K562 (cell line): Measurements from ENCODE around the gene KAZN. TPM values are rescaled to one million over a fixed set of nuclear protein-coding genes. Genes with fewer than 3 reads are reported as not detected.
A peak's percentile ranks its signal among the peaks of the same experiment; 100 is the strongest.

Source experiments
- ATAC-seq: fragments of 200-7000 bp; cut with Tn5 transposase; 3 replicates; pipeline ENCODE4 v1.9.1; 2020; ENCODE audit warnings: moderate library complexity
- BruUV-seq: library from RNA; stranded (reverse); fragments of 400-500 nt; replicated peaks from 2 replicates; lab custom pipeline; 2021; lab: Mats Ljungman, UMichigan
- CTCF ChIA-PET: fragments of 300-600 bp; formaldehyde crosslinking; extraction: SDS; loops from one replicate; lab custom pipeline; 2021; ENCODE audit warnings: low intra/inter-chr PET ratio; lab: Yijun Ruan, JAX
- POLR2A ChIA-PET: fragments of 300-600, 350-650 bp; sonication (Branson Sonifier 250); formaldehyde crosslinking; extraction: SDS; loops from one replicate; lab custom pipeline; 2021; ENCODE audit warnings: antibody characterized with exemption, inconsistent platforms; lab: Yijun Ruan, JAX
- DNase-seq, 4 experiments: peaks; one replicate each; pipeline versions ENCODE4 v3.0.0 to v3.0.0-alpha.2; 2011 to 2018; ENCODE audit warnings: low spot score in 3 of 4, mixed read lengths in 3 of 4; ENCODE audit errors: extremely low read depth in 1 of 4
- FAIRE-seq: peaks from 2 replicates; lab custom pipeline; 2011; peaks lifted over from hg19 to GRCh38; lab: Jason Lieb, UNC
- H2AFZ ChIP-seq: 2 replicates; pipeline ENCODE4 v1.6.0; 2011; ENCODE audit warnings: low read depth, low read length, control low read depth, inconsistent platforms
- H3K27ac ChIP-seq: fragments of 200-600 bp; 3 replicates; pipeline ENCODE4 v1.8.0; 2011; ENCODE audit warnings: low read depth, mild to moderate bottlenecking, control low read depth, inconsistent platforms, low read length, moderate library complexity, mixed read lengths; ENCODE audit errors: extremely low read depth
- H3K27me3 ChIP-seq, 2 experiments: fragments of 300-600 bp in 1 of 2; 2 replicates in 1 of 2; 3 replicates in 1 of 2; pipeline versions ENCODE4 v1.6.0 to v1.8.0; 2011; ENCODE audit warnings: inconsistent platforms in 2 of 2, low read length in 2 of 2, mild to moderate bottlenecking in 1 of 2, mixed read lengths in 1 of 2, moderate library complexity in 1 of 2; ENCODE audit not compliant: control insufficient read depth in 2 of 2, insufficient read depth in 2 of 2
- H3K36me3 ChIP-seq: fragments of 300-600 bp; 3 replicates; pipeline ENCODE4 v1.8.0; 2011; ENCODE audit warnings: mild to moderate bottlenecking, low read length, inconsistent platforms; ENCODE audit not compliant: control insufficient read depth, insufficient read depth
- H3K4me1 ChIP-seq, 2 experiments: fragments of 200-600 bp in 1 of 2; replicated peaks in 1 of 2; 2 replicates in 1 of 2; 3 replicates in 1 of 2; pipeline versions ENCODE4 v1.5.1 to v1.8.0; 2011; ENCODE audit warnings: inconsistent platforms in 2 of 2, low read length in 2 of 2, mild to moderate bottlenecking in 1 of 2, mixed read lengths in 1 of 2, moderate library complexity in 1 of 2; ENCODE audit not compliant: control insufficient read depth in 2 of 2, insufficient read depth in 2 of 2
- H3K4me2 ChIP-seq: 2 replicates; pipeline ENCODE4 v1.6.1; 2011; ENCODE audit warnings: low read length, control low read depth, inconsistent platforms, mixed read lengths; ENCODE audit not compliant: insufficient read depth
- H3K4me3 ChIP-seq: fragments of 200-600 bp; sonication (generic), shearing (Covaris generic); 2 replicates; pipeline ENCODE4 v1.5.1; 2016; ENCODE audit warnings: control low read depth, inconsistent platforms
- H3K79me2 ChIP-seq: fragments of 200-600 bp; 3 replicates; pipeline ENCODE4 v1.8.0; 2011; ENCODE audit warnings: low read length, inconsistent platforms; ENCODE audit not compliant: control insufficient read depth, insufficient read depth
- H3K9ac ChIP-seq, 2 experiments: 2 replicates each; pipeline versions ENCODE4 v1.6.0 to v1.6.1; 2011; ENCODE audit warnings: low read depth in 2 of 2, low read length in 2 of 2, control low read depth in 1 of 2, inconsistent platforms in 1 of 2, mild to moderate bottlenecking in 1 of 2, mixed read lengths in 1 of 2; ENCODE audit not compliant: insufficient read depth in 1 of 2
- H3K9me1 ChIP-seq: one replicate; pipeline ENCODE4 v1.6.0; 2011; ENCODE audit warnings: inconsistent platforms, mild to moderate bottlenecking, low read length, moderate library complexity; ENCODE audit not compliant: control insufficient read depth, insufficient read depth
- H3K9me3 ChIP-seq: replicated peaks from 2 replicates; pipeline ENCODE4 v1.5.1; 2011; ENCODE audit warnings: low read depth, low read length, inconsistent platforms; ENCODE audit not compliant: control insufficient read depth, insufficient read depth
- H4K20me1 ChIP-seq: replicated peaks from 2 replicates; pipeline ENCODE4 v1.6.1; 2011; ENCODE audit warnings: low read length, inconsistent platforms, mixed read lengths; ENCODE audit not compliant: control insufficient read depth, insufficient read depth
- BRCA1 ChIP-seq, 2 experiments: fragments of 450-650 bp in 1 of 2; sonication (generic) in 1 of 2; formaldehyde crosslinking in 1 of 2; IDR thresholded peaks; 2 replicates each; pipeline versions ENCODE4 v1.5.0 to v1.6.1; 2017 to 2020; ENCODE audit warnings: mild to moderate bottlenecking in 1 of 2, missing genetic modification reagents in 1 of 2
- CBX8 ChIP-seq: fragments of 200-600 bp; sonication (generic); IDR thresholded peaks from 2 replicates; pipeline ENCODE4 v1.6.1; 2012; ENCODE audit warnings: borderline replicate concordance, mixed run types, low read depth, mild to moderate bottlenecking, moderate library complexity, mixed read lengths, low read length, control low read depth, inconsistent platforms; ENCODE audit not compliant: poor library complexity, severe bottlenecking; ENCODE audit errors: extremely low read depth
- NBN ChIP-seq: fragments of 450-650 bp; IDR thresholded peaks from 2 replicates; pipeline ENCODE4 v1.6.1; 2016; ENCODE audit warnings: low read depth, mild to moderate bottlenecking
- NCOA4 ChIP-seq: fragments of 450-650 bp; IDR thresholded peaks from 2 replicates; pipeline ENCODE4 v1.6.1; 2018; ENCODE audit warnings: mild to moderate bottlenecking; ENCODE audit not compliant: partially characterized antibody
- NFXL1 ChIP-seq: fragments of 450-650 bp; formaldehyde crosslinking; IDR thresholded peaks from 2 replicates; pipeline ENCODE4 v1.4.0; 2021; ENCODE audit warnings: mild to moderate bottlenecking
- NR3C1 ChIP-seq: sonication (generic); formaldehyde crosslinking; IDR thresholded peaks from 2 replicates; pipeline ENCODE4 v1.8.1; 2022; ENCODE audit warnings: missing genetic modification reagents
- RBM25 ChIP-seq: fragments of 200-400 bp; formaldehyde crosslinking; IDR thresholded peaks from 2 replicates; pipeline ENCODE4 v1.6.1; 2018; ENCODE audit warnings: low read length, low read depth, moderate library complexity; ENCODE audit not compliant: severe bottlenecking
- SREBF2 ChIP-seq: sonication (generic); formaldehyde crosslinking; IDR thresholded peaks from 2 replicates; pipeline ENCODE4 v1.4.0; 2020; ENCODE audit warnings: mild to moderate bottlenecking, missing genetic modification reagents
- ZKSCAN1 ChIP-seq: fragments of 150-350 bp; IDR thresholded peaks from 2 replicates; pipeline ENCODE4 v1.6.1; 2016; ENCODE audit warnings: low read depth, low read length
- ZNF785 ChIP-seq: fragments of 250-450 bp; sonication (Bioruptor Pico); IDR thresholded peaks from 2 replicates; pipeline ENCODE4 v1.4.0; 2020; ENCODE audit warnings: mild to moderate bottlenecking
- WGBS: fragments of 100-300 bp; shearing (Covaris generic); methylation state at CpG from one replicate; pipeline ENCODE4 v1.1.6; 2016; ENCODE audit warnings: low coverage, mixed read lengths; ENCODE audit not compliant: insufficient coverage; ENCODE audit errors: missing lambda C conversion rate; 5-methylcytosine and 5-hydroxymethylcytosine counted together
- in situ Hi-C: fragments of 300-500 bp; cut with MboI; formaldehyde crosslinking; loops from 4 replicates; pipeline ENCODE4 v1.15.0; 2018; ENCODE audit warnings: inconsistent platforms, mixed read lengths
- intact Hi-C: fragments of 100-400 bp; cut with micrococcal nuclease; formaldehyde crosslinking; loops from 2 replicates; pipeline ENCODE4 v1.14.2; 2022
- polyA plus RNA-seq, 8 experiments: library from polyadenylated mRNA; depleted of rRNA in 4 of 8; stranded (reverse) in 5 of 8; unstranded in 3 of 8; fragments of >200 nt; fragmentation: Nextera tagmentation in 2 of 8; fragmentation: Illumina TruSeq in 1 of 8; extraction: Ambion mirVana in 2 of 8; extraction: Trizol in 1 of 8; gene quantifications; 2 replicates each; pipeline versions ENCODE4 v1.2.1 to v1.2.3, GENCODE V29; 2011 to 2014; ENCODE audit warnings: inconsistent platforms in 1 of 8, missing spikeins in 1 of 8
- total RNA-seq, 7 experiments: library from RNA; depleted of rRNA in 6 of 7; stranded (reverse); fragments of >200 nt in 6 of 7; fragmentation: Illumina TruSeq in 2 of 7; extraction: Trizol in 2 of 7; gene quantifications; 2 replicates each; pipeline versions ENCODE4 v1.2.1 to v1.2.3, GENCODE V29; 2011 to 2021; ENCODE audit warnings: low replicate concordance in 1 of 7

Gene KAZN
- total and polyA plus RNA-seq, 9 of the 15 experiments (the other 6 are each of a cell fraction or from before 2014, with no cell fraction given) = 2.1 to 21.6 (median 5.4) TPM

GRCh38 chr1:15117671-15118325 lies 519.3 kb downstream of the KAZN start:
- WGBS = 2% methylated on average over 8 of the region's 8 CpGs
- POLR2A ChIA-PET = no interaction called here
- TF ChIP-seq RBM25 (peak; percentile 65), ZNF785 (CRISPR knock-in tag) (no peak)
- TF ChIP-seq, all 486 proteins: peak for 1
- H3K4me3 ChIP-seq = no peak overlapping the region
- FAIRE-seq (no peak), ATAC-seq (no peak), DNase-seq (no peak)
- CTCF ChIA-PET = no interaction called here
- no peak overlapping the region for H2AFZ ChIP-seq
- no peaks in the 10 kb centered on the region for H3K79me2 ChIP-seq
- H4K20me1 ChIP-seq = peaks cover 9% of the 10 kb centered on the region
- intact Hi-C loops (no loop called here), in situ Hi-C loops (no loop called here)
- no peak overlapping the region for H3K27ac ChIP-seq
- H3K9ac ChIP-seq = no peak overlapping the region
- H3K27me3 ChIP-seq = peaks cover 50 to 78% of the 10 kb centered on the region in 2 experiments
- H3K36me3 ChIP-seq = no peaks in the 10 kb centered on the region
- no peaks in the 10 kb centered on the region for H3K9me1 ChIP-seq
- H3K4me2 ChIP-seq = no peak overlapping the region
- H3K4me1 ChIP-seq = no peaks in the 10 kb centered on the region
- no peaks in the 10 kb centered on the region for H3K9me3 ChIP-seq
- no TSS peak for BruUV-seq

GRCh38 chr1:15118579-15118978 lies 520.1 kb downstream of the KAZN start:
- intact Hi-C loops = no loop called here
- Histone ChIP-seq H3K79me2 (no peaks in the 10 kb centered on the region), H3K36me3 (no peaks in the 10 kb centered on the region), H3K9me3 (no peaks in the 10 kb centered on the region), H3K27ac (no peak overlapping the region), H3K9ac (no peak overlapping the region), H3K9me1 (no peaks in the 10 kb centered on the region), H3K27me3 (peaks cover 53 to 80% of the 10 kb centered on the region in 2 experiments), H4K20me1 (peaks cover 9% of the 10 kb centered on the region), H2AFZ (no peak overlapping the region), H3K4me1 (no peaks in the 10 kb centered on the region), H3K4me2 (no peak overlapping the region), H3K4me3 (no peak overlapping the region)
- BruUV-seq = no TSS peak
- POLR2A ChIA-PET = interaction anchor here (0.6 kb wide), 1 partner anchor 98 kb away, joined by 3 read pairs; no protein-coding TSS in a partner anchor
- CTCF ChIA-PET = no interaction called here
- ATAC-seq = no peak
- no peak for DNase-seq
- no peak for TF ChIP-seq NCOA4
- no peak for TF ChIP-seq ZKSCAN1
- TF ChIP-seq BRCA1 (IDR thresholded peaks at IDR 0.05) = no peak
- no peak for TF ChIP-seq BRCA1 (CRISPR knock-in tag; IDR thresholded peaks at IDR 0.05)
- no peak for TF ChIP-seq SREBF2 (CRISPR knock-in tag)
- TF ChIP-seq NBN = no peak
- TF ChIP-seq CBX8 = no peak
- no peak for TF ChIP-seq NFXL1 (CRISPR knock-in tag)
- no peak for TF ChIP-seq NR3C1
- no peak for FAIRE-seq
- WGBS = 5% methylated on average over 8 of the region's 8 CpGs
- in situ Hi-C loops = no loop called here
